Sigmoid colon (tissue), 3 donors: ENCODE measurements around the gene NPLOC4.

Experiments
- CTCF ChIP-seq, 4 experiments: fragments of 450-650 bp in 3 of 4; fragments of 200-600 bp in 1 of 4; IDR thresholded peaks; one replicate each; pipeline ENCODE4 v1.5.1; 2016 to 2019; ENCODE audit warnings: antibody characterized with exemption in 4 of 4, mild to moderate bottlenecking in 3 of 4, moderate library complexity in 2 of 4
- POLR2A ChIP-seq, 2 donors: fragments of 450-650 bp; IDR thresholded peaks; one replicate each; pipeline ENCODE4 v1.6.1; 2016; ENCODE audit warnings: antibody characterized with exemption in 2 of 2, mild to moderate bottlenecking in 2 of 2, moderate library complexity in 2 of 2

GRCh38 chr17:81544281-81544974 is 92.5 kb downstream of the NPLOC4 start:
- TF ChIP-seq POLR2A (IDR thresholded peaks at IDR 0.05) (no peak), CTCF (IDR thresholded peaks at IDR 0.05) (no peak)
